A549 treated with AZD2906 at 1 μM for 4 hours (cell line): Measurements from ENCODE around the gene CLN6. TPM values are rescaled to one million over a fixed set of nuclear protein-coding genes. Genes with fewer than 3 reads are reported as not detected.

Experiments used
- total RNA-seq: library from RNA; stranded (reverse); fragments of 200-300 nt; extraction: Qiagen RNA extraction; gene quantifications from 5 replicates; pipeline ENCODE4 v1.2.3, GENCODE V29; 2022

CLN6 gene
- 61.5 to 86.5 TPM (median 80.3 TPM) in 5 replicates for total RNA-seq

GRCh38 chr15:68229386-68230156, at the start of gene CLN6:
Gene CLN6, minus strand, starts transcription at chr15:68229728. Its CDS starts 144 bp downstream, at chr15:68229584.

GRCh38 chr15:68277603-68278344, 48.2 kb upstream of the CLN6 start, which contains the start of gene FEM1B:
Gene FEM1B, plus strand, starts transcription at chr15:68277745. Its CDS starts 673 bp downstream, at chr15:68278418.

GRCh38 chr15:68204776-68205557, 24.6 kb downstream of the CLN6 start, which contains the start of gene CALML4:
Gene CALML4, minus strand, starts transcription at chr15:68205332. Its CDS starts 85 bp downstream, at chr15:68205247.

Other genes starting within 250 kb of the CLN6 start
- 15.8 to 27.3 TPM (median 21.9 TPM) in 5 replicates for gene PIAS1, start 175.4 kb downstream of the CLN6 start, total RNA-seq
- 5.4 to 8.1 TPM (median 7.8 TPM) in 5 replicates for gene CALML4, start 24.4 kb downstream of the CLN6 start, total RNA-seq
- 17.8 to 26.3 TPM (median 22.5 TPM) in 5 replicates for gene FEM1B, start 48.0 kb upstream of the CLN6 start, total RNA-seq
- 2.8 to 6.1 TPM (median 4.5 TPM) in 5 replicates for gene ITGA11, start 202.4 kb upstream of the CLN6 start, total RNA-seq